Right lobe of liver (tissue), 6 donors: ENCODE results near the gene EHD4. TPM values are rescaled to one million over a fixed set of nuclear protein-coding genes. Genes with fewer than 3 reads are reported as not detected.

Experiments
- ATAC-seq, 4 donors: fragments of 200-7000 bp; cut with Tn5 transposase; one replicate each; pipeline ENCODE4 v1.9.1; 2020; ENCODE audit warnings: mild to moderate bottlenecking in 4 of 4, moderate library complexity in 4 of 4
- DNase-seq, 3 donors: peaks; one replicate each; pipeline ENCODE4 v3.0.0-alpha.2; 2020
- H3K27ac ChIP-seq, 3 donors: fragments of 200-600 bp; one replicate each; pipeline ENCODE4 v1.8.0; 2022
- H3K27me3 ChIP-seq, 2 donors: fragments of 200-600 bp; one replicate each; pipeline ENCODE4 v1.8.0; 2022
- H3K36me3 ChIP-seq, 4 donors: fragments of 200-600 bp; sonication (generic) in 1 of 4; one replicate each; pipeline versions ENCODE4 v1.5.1 to v1.8.0; 2017 to 2022; ENCODE audit warnings: control low read depth in 1 of 4
- H3K4me1 ChIP-seq, 4 donors: fragments of 200-600 bp; sonication (generic) in 1 of 4; one replicate each; pipeline versions ENCODE4 v1.5.1 to v1.8.0; 2017 to 2022; ENCODE audit warnings: control low read depth in 1 of 4
- H3K4me3 ChIP-seq, 3 donors: fragments of 200-600 bp; one replicate each; pipeline ENCODE4 v1.8.0; 2022
- H3K9me3 ChIP-seq, 4 donors: fragments of 200-600 bp; sonication (generic) in 1 of 4; one replicate each; pipeline versions ENCODE4 v1.5.1 to v1.8.0; 2017 to 2022; ENCODE audit warnings: control low read depth in 1 of 4
- POLR2A ChIP-seq: fragments of 450-650 bp; IDR thresholded peaks from one replicate; pipeline ENCODE4 v1.6.1; 2017; ENCODE audit warnings: antibody characterized with exemption, mild to moderate bottlenecking
- WGBS: methylation state at CpG from one replicate; pipeline ENCODE4 v1.1.6; 2018; ENCODE audit warnings: low coverage, low lambda C conversion rate; ENCODE audit not compliant: insufficient coverage; ENCODE audit errors: missing lambda C conversion rate; 5-methylcytosine and 5-hydroxymethylcytosine counted together
- intact Hi-C, 2 donors: fragments of 100-400 bp; cut with DNase I; formaldehyde crosslinking; loops; one replicate each; pipeline versions ENCODE4 v1.11.2 to v1.14.1; 2022
- long read RNA-seq: library from polyadenylated mRNA; unstranded; transcript quantifications from one replicate; pipeline ENCODE4 v2.0.0, GENCODE V29; 2019
- total RNA-seq, 6 experiments: library from RNA; depleted of rRNA in 2 of 6; stranded (reverse); fragments of >200 nt in 2 of 6; fragmentation: NEBNext Ultra II Directional in 3 of 6; extraction: Animal tissue kit (Norgen Biotek cat#: 25700) in 3 of 6; gene quantifications; one replicate each; pipeline versions ENCODE4 v1.1.0 to v1.2.4, GENCODE V29; 2016 to 2023
- TF ChIP-seq, protein P1 (sequence below), 4 donors: fragments of 200-600 bp in 3 of 4; fragments of 450-650 bp in 1 of 4; IDR thresholded peaks; one replicate each; pipeline versions ENCODE4 v1.5.1 to v1.8.0; 2016 to 2022; ENCODE audit warnings: antibody characterized with exemption in 4 of 4, mild to moderate bottlenecking in 2 of 4
- donor health status: DM: no; HTN: yes; CAD: no.
- donor health status: DM: no; HTN: no; CAD: no.
- donor health status: DM: no; HTN: no; CAD: no.
- donor health status: DM: no; HTN: yes; CAD: no.
- donor health status: DM: no; HTN: yes; CAD: no.

Gene EHD4
- total RNA-seq, result 10 to 100 TPM in 3 of 6 experiments, 1 to 10 TPM in 3; 4.7 to 21.5 (median 11.1) TPM
- long read RNA-seq, full-length matches to known transcripts, result 2 of 4 reads
- long read RNA-seq, partial matches to known transcripts, result 2 of 4 reads
- long read RNA-seq, other reads (novel, unspliced or antisense), result 0 of 4 reads

DNA sequence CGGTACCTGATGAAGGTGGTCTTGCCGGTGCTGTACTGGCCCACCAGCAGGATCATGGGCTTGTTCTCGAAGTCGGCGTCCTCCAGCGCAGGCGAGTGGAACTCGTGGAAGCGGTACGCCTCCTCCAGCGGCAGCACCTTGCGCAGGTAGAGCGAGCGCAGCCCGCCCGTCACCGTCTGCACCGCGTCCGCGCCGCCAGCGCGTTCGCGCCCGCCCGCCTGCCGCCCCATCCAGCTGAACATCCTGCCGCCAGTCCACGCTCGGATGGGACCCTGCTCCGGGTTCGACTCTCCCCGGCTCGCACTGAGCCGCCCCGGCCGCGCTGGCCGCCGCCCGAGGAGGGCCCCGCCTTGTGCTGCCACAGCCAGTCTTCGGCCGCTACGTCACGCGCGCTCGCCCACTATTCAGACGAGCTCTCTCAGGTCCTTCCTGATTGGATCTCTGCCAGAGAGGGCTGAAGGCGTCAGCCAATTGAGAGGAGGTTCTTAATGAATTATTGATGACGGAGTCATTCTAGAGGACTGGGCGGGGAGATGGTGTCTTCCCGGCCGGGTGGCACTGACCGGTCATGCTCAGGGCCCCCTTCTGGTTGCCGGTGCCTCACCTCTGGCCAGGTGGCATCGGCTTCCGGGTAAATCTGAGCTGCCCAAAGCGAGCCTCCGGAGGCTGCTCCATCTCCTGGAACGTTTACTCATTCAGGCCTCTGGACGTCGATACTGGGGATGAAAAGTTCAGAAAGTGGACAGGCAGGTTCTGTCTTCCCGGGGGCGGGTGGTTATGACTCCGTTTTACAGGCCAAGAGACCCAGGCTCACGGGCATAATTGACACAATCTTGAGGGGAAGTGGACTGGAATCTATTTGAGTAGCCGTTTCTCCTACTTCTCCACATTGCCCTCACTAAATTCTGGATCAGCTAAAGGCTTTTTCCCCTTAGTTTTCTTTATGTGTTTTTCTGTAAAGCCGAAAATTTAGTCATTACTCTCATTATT is at the start of gene EHD4:
Gene EHD4, minus strand, starts transcription at position 305 of the 990 bp plus-strand sequence. Its CDS starts 63 bp downstream, at position 242.
- Histone ChIP-seq H3K4me3 (peak within 1 kb of the TSS; percentile 93 to 99 (median 94)), H3K27ac (peak within 1 kb of the TSS; percentile 87 to 96 (median 88)), H3K4me1 (peaks cover 0 to 14% (median 3%) of the 10 kb centered on the region in 4 donors), H3K9me3 (no peaks in the 10 kb centered on the region), H3K27me3 (no peaks in the 10 kb centered on the region), H3K36me3 (no peaks in the 10 kb centered on the region)
- intact Hi-C loops, result no loop called here
- TF ChIP-seq, protein P1, sequence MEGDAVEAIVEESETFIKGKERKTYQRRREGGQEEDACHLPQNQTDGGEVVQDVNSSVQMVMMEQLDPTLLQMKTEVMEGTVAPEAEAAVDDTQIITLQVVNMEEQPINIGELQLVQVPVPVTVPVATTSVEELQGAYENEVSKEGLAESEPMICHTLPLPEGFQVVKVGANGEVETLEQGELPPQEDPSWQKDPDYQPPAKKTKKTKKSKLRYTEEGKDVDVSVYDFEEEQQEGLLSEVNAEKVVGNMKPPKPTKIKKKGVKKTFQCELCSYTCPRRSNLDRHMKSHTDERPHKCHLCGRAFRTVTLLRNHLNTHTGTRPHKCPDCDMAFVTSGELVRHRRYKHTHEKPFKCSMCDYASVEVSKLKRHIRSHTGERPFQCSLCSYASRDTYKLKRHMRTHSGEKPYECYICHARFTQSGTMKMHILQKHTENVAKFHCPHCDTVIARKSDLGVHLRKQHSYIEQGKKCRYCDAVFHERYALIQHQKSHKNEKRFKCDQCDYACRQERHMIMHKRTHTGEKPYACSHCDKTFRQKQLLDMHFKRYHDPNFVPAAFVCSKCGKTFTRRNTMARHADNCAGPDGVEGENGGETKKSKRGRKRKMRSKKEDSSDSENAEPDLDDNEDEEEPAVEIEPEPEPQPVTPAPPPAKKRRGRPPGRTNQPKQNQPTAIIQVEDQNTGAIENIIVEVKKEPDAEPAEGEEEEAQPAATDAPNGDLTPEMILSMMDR (IDR thresholded peaks at IDR 0.05), result peak; percentile 31 to 50 (median 44)
- peak; percentile 96 for TF ChIP-seq POLR2A
- DNase-seq, result peak; percentile 99 to 100 (median 99)
- ATAC-seq, result peak; percentile 85 to 96 (median 94)
- 6% methylated on average over 9 of the region's 72 CpGs for WGBS

DNA sequence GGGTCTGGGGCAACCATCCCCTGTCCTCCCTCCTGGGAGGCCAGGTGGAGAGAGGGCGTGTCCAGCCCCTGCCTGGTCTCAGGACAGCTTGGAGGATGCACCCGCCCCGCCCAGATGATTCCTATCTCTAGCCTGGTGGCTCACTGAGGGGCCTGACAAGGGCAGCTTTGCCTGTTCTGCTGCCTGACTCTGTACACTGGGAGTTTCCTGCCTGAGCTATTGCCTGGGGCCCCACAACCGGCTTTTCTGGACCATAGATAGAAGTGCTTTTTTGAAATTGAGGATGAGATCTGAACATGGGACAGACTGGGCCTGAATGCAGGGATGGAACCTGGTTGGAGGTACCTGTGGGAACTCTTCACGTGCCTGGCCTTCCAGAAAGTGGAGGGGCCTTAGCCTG is 49.2 kb upstream of the EHD4 start:
- Histone ChIP-seq H3K27ac (no peak overlapping the region), H3K4me3 (no peak overlapping the region), H3K27me3 (no peaks in the 10 kb centered on the region), H3K4me1 (no peaks in the 10 kb centered on the region), H3K9me3 (no peaks in the 10 kb centered on the region), H3K36me3 (no peaks in the 10 kb centered on the region)
- no peak for DNase-seq
- ATAC-seq, result no peak
- WGBS, result no CpG with 5 or more reads among the region's 5 CpGs
- intact Hi-C loops, result no loop called here
- TF ChIP-seq, protein P1 (IDR thresholded peaks at IDR 0.05), result no peak
- TF ChIP-seq POLR2A, result no peak

DNA sequence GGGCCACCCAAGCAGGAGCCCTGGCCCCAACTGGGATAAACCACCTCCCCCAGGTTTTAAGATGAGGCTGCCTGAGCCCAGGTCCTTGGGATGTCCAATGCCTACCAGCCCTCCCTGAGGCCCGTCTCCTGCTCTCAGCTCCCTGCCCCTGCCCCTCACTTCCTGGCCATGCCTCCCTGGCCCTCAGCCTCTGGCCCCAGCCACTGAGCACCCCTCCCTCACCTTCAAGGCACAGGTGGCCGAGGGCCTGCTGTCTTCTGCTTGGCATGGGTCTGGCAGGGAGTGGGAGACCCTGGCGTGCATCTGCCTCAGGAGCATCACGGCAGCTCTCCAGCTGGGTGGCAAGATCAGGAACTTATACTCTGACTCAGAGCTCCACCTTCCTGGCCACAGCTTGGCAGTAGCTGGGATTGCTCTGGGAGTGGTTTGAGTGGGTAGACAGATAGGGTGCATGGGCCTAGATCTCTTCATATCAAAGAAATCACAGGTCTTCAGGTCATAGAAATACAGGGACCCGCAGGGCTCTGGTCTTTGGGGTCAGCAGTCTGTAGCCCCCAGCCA is 48.4 kb upstream of the EHD4 start, which contains the start of gene PLA2G4E:
Gene PLA2G4E, minus strand, starts transcription at position 330 of the 561 bp plus-strand sequence. Its CDS starts 12 bp downstream, at position 318.
- Histone ChIP-seq H3K36me3 (no peaks in the 10 kb centered on the region), H3K9me3 (no peaks in the 10 kb centered on the region), H3K4me1 (no peaks in the 10 kb centered on the region), H3K27ac (no peak within 1 kb of the TSS), H3K27me3 (no peaks in the 10 kb centered on the region), H3K4me3 (no peak within 1 kb of the TSS)
- 92% methylated on average over 4 of the region's 5 CpGs for WGBS
- DNase-seq, result no peak
- intact Hi-C loops, result no loop called here
- TF ChIP-seq, protein P1 (IDR thresholded peaks at IDR 0.05), result no peak
- TF ChIP-seq POLR2A, result no peak
- no peak for ATAC-seq

DNA sequence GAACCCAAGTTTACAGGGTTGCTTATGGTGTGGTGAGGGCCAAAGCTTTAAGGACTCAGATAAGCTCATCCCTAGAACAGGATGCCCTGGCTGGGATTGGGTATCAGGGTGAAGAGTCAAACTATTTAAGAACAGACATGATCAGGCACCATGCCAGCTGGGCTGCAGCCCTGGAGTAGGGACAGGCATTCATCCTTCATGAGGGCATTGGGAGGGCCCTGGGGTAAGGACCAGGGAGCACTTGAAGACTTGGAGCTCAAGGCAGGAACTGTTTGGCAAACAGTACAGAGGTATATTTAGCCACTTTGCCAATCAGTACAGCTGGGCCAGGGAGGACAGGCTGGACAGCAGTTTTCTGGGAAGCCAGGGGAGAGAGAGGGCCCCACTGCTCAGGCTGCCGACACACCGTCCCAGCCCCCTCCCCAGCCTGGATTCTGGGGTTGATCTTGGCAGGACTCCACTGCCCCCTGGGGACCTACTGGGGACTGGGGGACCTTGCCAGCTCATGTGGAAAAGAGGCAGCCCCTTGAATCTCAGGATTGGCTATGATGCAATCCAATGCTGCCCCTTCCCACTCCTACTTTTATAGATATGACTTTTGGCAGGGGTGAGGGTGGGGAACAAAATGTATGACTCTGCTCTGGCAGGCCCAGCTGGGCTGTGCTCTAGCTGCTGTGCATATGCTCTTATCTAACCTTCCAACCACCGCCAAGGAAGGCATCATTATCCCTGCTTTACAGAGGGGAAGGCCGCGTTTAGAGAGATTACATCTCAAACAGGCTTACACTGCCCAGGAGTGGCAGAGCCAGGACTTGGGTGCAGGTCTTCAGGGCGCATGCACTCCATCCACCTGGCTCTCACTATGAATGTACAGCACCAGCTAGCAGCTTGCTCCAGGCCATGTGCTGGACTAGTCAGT is 46.2 kb upstream of the EHD4 start:
- intact Hi-C loops, result no loop called here
- ATAC-seq, result no peak
- TF ChIP-seq, protein P1 (IDR thresholded peaks at IDR 0.05), result no peak
- no peak for TF ChIP-seq POLR2A

More for the DNA sequence above, 46.2 kb upstream of the EHD4 start:
- Histone ChIP-seq H3K36me3 (no peaks in the 10 kb centered on the region), H3K4me3 (no peak overlapping the region), H3K9me3 (no peaks in the 10 kb centered on the region), H3K27ac (no peak overlapping the region), H3K4me1 (no peaks in the 10 kb centered on the region), H3K27me3 (no peaks in the 10 kb centered on the region)
- DNase-seq, result no peak
- 47% methylated on average over 3 of the region's 6 CpGs for WGBS
